ENCODE data around the gene ADORA2B. TPM values are rescaled to one million over a fixed set of nuclear protein-coding genes. Genes with fewer than 3 reads are reported as not detected.

ADORA2B gene
- total RNA-seq, 1 donor from 2014 or later, result 8.9 TPM

DNA sequence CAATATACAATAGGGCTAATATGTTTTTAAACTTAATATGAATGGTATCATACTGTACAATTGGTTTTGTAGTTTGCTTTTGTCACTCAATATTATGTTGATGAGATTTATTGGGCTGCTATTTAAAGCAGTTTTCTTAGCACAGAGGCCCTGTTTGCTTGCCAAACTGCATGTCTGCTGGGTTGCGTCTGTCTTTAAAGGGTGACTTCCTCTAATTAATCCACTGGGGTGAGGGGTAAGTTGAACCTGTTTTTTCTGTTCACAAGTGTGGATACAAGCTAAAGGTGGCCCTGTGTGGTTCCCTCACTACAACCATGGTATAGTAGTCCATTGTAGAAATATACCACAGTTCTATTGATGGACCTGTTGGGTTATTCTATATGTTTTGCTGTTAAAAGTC, 74.4 kb downstream of the ADORA2B start:
- peaks cover 49% of the 10 kb centered on the region for H3K36me3 Mint-ChIP-seq (ENCODE audit: unreplicated experiment)
- no peaks in the 10 kb centered on the region for H3K27me3 Mint-ChIP-seq (ENCODE audit: unreplicated experiment)
- TF ChIP-seq, protein P1, sequence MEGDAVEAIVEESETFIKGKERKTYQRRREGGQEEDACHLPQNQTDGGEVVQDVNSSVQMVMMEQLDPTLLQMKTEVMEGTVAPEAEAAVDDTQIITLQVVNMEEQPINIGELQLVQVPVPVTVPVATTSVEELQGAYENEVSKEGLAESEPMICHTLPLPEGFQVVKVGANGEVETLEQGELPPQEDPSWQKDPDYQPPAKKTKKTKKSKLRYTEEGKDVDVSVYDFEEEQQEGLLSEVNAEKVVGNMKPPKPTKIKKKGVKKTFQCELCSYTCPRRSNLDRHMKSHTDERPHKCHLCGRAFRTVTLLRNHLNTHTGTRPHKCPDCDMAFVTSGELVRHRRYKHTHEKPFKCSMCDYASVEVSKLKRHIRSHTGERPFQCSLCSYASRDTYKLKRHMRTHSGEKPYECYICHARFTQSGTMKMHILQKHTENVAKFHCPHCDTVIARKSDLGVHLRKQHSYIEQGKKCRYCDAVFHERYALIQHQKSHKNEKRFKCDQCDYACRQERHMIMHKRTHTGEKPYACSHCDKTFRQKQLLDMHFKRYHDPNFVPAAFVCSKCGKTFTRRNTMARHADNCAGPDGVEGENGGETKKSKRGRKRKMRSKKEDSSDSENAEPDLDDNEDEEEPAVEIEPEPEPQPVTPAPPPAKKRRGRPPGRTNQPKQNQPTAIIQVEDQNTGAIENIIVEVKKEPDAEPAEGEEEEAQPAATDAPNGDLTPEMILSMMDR (IDR thresholded peaks at IDR 0.05), result no peak
- no peaks in the 10 kb centered on the region for H3K9me3 Mint-ChIP-seq (ENCODE audit: unreplicated experiment)
- no peak overlapping the region for H3K4me3 Mint-ChIP-seq (ENCODE audit: unreplicated experiment)
- no peak for DNase-seq (ENCODE audit: extremely low spot score, unreplicated experiment)
- H3K4me1 Mint-ChIP-seq (ENCODE audit: unreplicated experiment), result peaks cover under 1% of the 10 kb centered on the region
- H3K27ac Mint-ChIP-seq (ENCODE audit: unreplicated experiment), result no peak overlapping the region

GRCh38 chr17:16023881-16024280, 79.0 kb downstream of the ADORA2B start:
- H3K4me1 Mint-ChIP-seq (ENCODE audit: unreplicated experiment), result peaks cover 12% of the 10 kb centered on the region
- H3K36me3 Mint-ChIP-seq (ENCODE audit: unreplicated experiment), result peaks cover 68% of the 10 kb centered on the region

GRCh38 chr17:16025202-16025601, 80.3 kb downstream of the ADORA2B start:
- Mint-ChIP-seq H3K9me3 (ENCODE audit: unreplicated experiment) (no peaks in the 10 kb centered on the region), H3K4me3 (ENCODE audit: unreplicated experiment) (no peak overlapping the region), H3K36me3 (ENCODE audit: unreplicated experiment) (peaks cover 76% of the 10 kb centered on the region), H3K4me1 (ENCODE audit: unreplicated experiment) (peaks cover 12% of the 10 kb centered on the region), H3K27ac (ENCODE audit: unreplicated experiment) (no peak overlapping the region), H3K27me3 (ENCODE audit: unreplicated experiment) (no peaks in the 10 kb centered on the region)
- DNase-seq (ENCODE audit: extremely low spot score, unreplicated experiment), result no peak
- TF ChIP-seq, protein P1 (IDR thresholded peaks at IDR 0.05), result no peak

More at GRCh38 chr17:16023881-16024280, 79.0 kb downstream of the ADORA2B start:
- Mint-ChIP-seq H3K27ac (ENCODE audit: unreplicated experiment) (no peak overlapping the region), H3K27me3 (ENCODE audit: unreplicated experiment) (no peaks in the 10 kb centered on the region), H3K9me3 (ENCODE audit: unreplicated experiment) (no peaks in the 10 kb centered on the region), H3K4me3 (ENCODE audit: unreplicated experiment) (no peak overlapping the region)
- TF ChIP-seq, protein P1 (IDR thresholded peaks at IDR 0.05), result no peak
- no peak for DNase-seq (ENCODE audit: extremely low spot score, unreplicated experiment)

Other genes starting within 250 kb of the ADORA2B start
- gene ZNF286A, start 245.4 kb upstream of the ADORA2B start, total RNA-seq, result 38.5 and 39.0 TPM in 2 replicates
- 0.21 and 0.78 TPM in 2 replicates for gene TBC1D26, start 212.8 kb upstream of the ADORA2B start, total RNA-seq
- gene ZSWIM7, start 54.6 kb downstream of the ADORA2B start, total RNA-seq, result 20.3 and 22.2 TPM in 2 replicates
- 34.4 and 35.9 TPM in 2 replicates for gene TTC19, start 54.7 kb downstream of the ADORA2B start, total RNA-seq

Measured in osteocyte (in vitro differentiated cells).